ENCODE results near the gene IKBKG. TPM values are rescaled to one million over a fixed set of nuclear protein-coding genes. Genes with fewer than 3 reads are reported as not detected.
"Not testable (repeated sequence)": the region's sequence is repeated elsewhere in the genome, so short reads cannot be mapped to it uniquely, and the experiment has no call there.

IKBKG gene
- total RNA-seq, 1 experiment from 2014 or later, result 24.0 TPM

DNA sequence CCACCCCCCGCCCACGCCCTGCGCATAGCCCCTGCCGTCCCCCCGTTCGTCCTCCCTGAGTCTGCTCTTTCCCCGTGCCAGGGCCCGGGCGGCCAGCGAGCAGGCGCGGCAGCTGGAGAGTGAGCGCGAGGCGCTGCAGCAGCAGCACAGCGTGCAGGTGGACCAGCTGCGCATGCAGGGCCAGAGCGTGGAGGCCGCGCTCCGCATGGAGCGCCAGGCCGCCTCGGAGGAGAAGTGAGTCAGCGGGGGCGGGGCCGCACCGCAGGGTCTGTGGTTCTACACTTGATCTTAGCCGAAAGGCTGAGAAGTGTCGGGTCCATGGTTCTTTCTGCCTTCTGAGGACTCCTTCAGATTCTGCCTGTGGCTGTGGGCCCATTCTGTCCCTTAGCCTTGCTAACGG, 12.9 kb downstream of the IKBKG start:
- DNase-seq (ENCODE audit: low read depth, low spot score); H3K79me2 ChIP-seq (ENCODE audit: insufficient read depth, low read length); H3K27ac ChIP-seq (ENCODE audit: low read depth, low read length); CTCF ChIA-PET; H3K27me3 ChIP-seq (ENCODE audit: insufficient read depth, low read length); BruUV-seq (replicated peaks); intact Hi-C loops (cut with micrococcal nuclease); RAD21 ChIA-PET (ENCODE audit: low non-redundant PET in 1 of 2, low total read pairs in 2 of 2, uncharacterized antibody in 2 of 2, unreplicated experiment in 2 of 2); H2AFZ ChIP-seq (ENCODE audit: low read depth, low read length, poor library complexity, severe bottlenecking); H3K9me2 ChIP-seq (ENCODE audit: insufficient read depth); ATAC-seq; H3K4me3 ChIP-seq (replicated peaks in 1 of 2; ENCODE audit: low read depth in 1 of 2, low read length in 2 of 2); H3K4me2 ChIP-seq (ENCODE audit: low read length); H3K9ac ChIP-seq (ENCODE audit: low read length); H3K36me3 ChIP-seq (ENCODE audit: control insufficient read depth in 1 of 2, insufficient read depth in 2 of 2, low read length in 2 of 2); H4K20me1 ChIP-seq (ENCODE audit: insufficient read depth); POLR2A ChIA-PET; H3K9me3 ChIP-seq (ENCODE audit: control insufficient read depth in 1 of 2, insufficient read depth in 1 of 2, low read depth in 1 of 2, low read length in 2 of 2); H3K4me1 ChIP-seq (ENCODE audit: control insufficient read depth in 1 of 2, insufficient read depth in 2 of 2, low read length in 2 of 2): not testable (repeated sequence)

- BruUV-seq (replicated peaks); CTCF ChIA-PET; H3K4me2 ChIP-seq (ENCODE audit: low read length); H3K9me3 ChIP-seq (ENCODE audit: control insufficient read depth in 1 of 2, insufficient read depth in 1 of 2, low read depth in 1 of 2, low read length in 2 of 2); DNase-seq (ENCODE audit: low read depth, low spot score); H3K4me3 ChIP-seq (replicated peaks in 1 of 2; ENCODE audit: low read depth in 1 of 2, low read length in 2 of 2); RAD21 ChIA-PET (ENCODE audit: low non-redundant PET in 1 of 2, low total read pairs in 2 of 2, uncharacterized antibody in 2 of 2, unreplicated experiment in 2 of 2); H2AFZ ChIP-seq (ENCODE audit: low read depth, low read length, poor library complexity, severe bottlenecking); H3K9me2 ChIP-seq (ENCODE audit: insufficient read depth); H3K27me3 ChIP-seq (ENCODE audit: insufficient read depth, low read length); H3K79me2 ChIP-seq (ENCODE audit: insufficient read depth, low read length); H3K36me3 ChIP-seq (ENCODE audit: control insufficient read depth in 1 of 2, insufficient read depth in 2 of 2, low read length in 2 of 2); intact Hi-C loops (cut with micrococcal nuclease); H3K9ac ChIP-seq (ENCODE audit: low read length); POLR2A ChIA-PET; H4K20me1 ChIP-seq (ENCODE audit: insufficient read depth); H3K27ac ChIP-seq (ENCODE audit: low read depth, low read length); H3K4me1 ChIP-seq (ENCODE audit: control insufficient read depth in 1 of 2, insufficient read depth in 2 of 2, low read length in 2 of 2): not testable (repeated sequence)
- ATAC-seq, result peak; percentile 64
These were observed 14.9 kb downstream of the IKBKG start for GRCh38 chrX:154562295-154562694.

- H3K9me2 ChIP-seq (ENCODE audit: insufficient read depth); DNase-seq (ENCODE audit: low read depth, low spot score); H2AFZ ChIP-seq (ENCODE audit: low read depth, low read length, poor library complexity, severe bottlenecking); CTCF ChIA-PET; POLR2A ChIA-PET; H4K20me1 ChIP-seq (ENCODE audit: insufficient read depth); BruUV-seq (replicated peaks); H3K27ac ChIP-seq (ENCODE audit: low read depth, low read length); H3K4me3 ChIP-seq (replicated peaks in 1 of 2; ENCODE audit: low read depth in 1 of 2, low read length in 2 of 2); H3K36me3 ChIP-seq (ENCODE audit: control insufficient read depth in 1 of 2, insufficient read depth in 2 of 2, low read length in 2 of 2); ATAC-seq; H3K79me2 ChIP-seq (ENCODE audit: insufficient read depth, low read length); intact Hi-C loops (cut with micrococcal nuclease); H3K27me3 ChIP-seq (ENCODE audit: insufficient read depth, low read length); H3K4me1 ChIP-seq (ENCODE audit: control insufficient read depth in 1 of 2, insufficient read depth in 2 of 2, low read length in 2 of 2); H3K9ac ChIP-seq (ENCODE audit: low read length); H3K9me3 ChIP-seq (ENCODE audit: control insufficient read depth in 1 of 2, insufficient read depth in 1 of 2, low read depth in 1 of 2, low read length in 2 of 2); H3K4me2 ChIP-seq (ENCODE audit: low read length); RAD21 ChIA-PET (ENCODE audit: low non-redundant PET in 1 of 2, low total read pairs in 2 of 2, uncharacterized antibody in 2 of 2, unreplicated experiment in 2 of 2): not testable (repeated sequence)
These were observed 22.9 kb downstream of the IKBKG start for GRCh38 chrX:154570361-154570760.

- BruUV-seq (replicated peaks); H3K79me2 ChIP-seq (ENCODE audit: insufficient read depth, low read length); H3K9me3 ChIP-seq (ENCODE audit: control insufficient read depth in 1 of 2, insufficient read depth in 1 of 2, low read depth in 1 of 2, low read length in 2 of 2); H3K4me3 ChIP-seq (replicated peaks in 1 of 2; ENCODE audit: low read depth in 1 of 2, low read length in 2 of 2); H3K4me2 ChIP-seq (ENCODE audit: low read length); H3K9me2 ChIP-seq (ENCODE audit: insufficient read depth); CTCF ChIA-PET; RAD21 ChIA-PET (ENCODE audit: low non-redundant PET in 1 of 2, low total read pairs in 2 of 2, uncharacterized antibody in 2 of 2, unreplicated experiment in 2 of 2); H4K20me1 ChIP-seq (ENCODE audit: insufficient read depth); H3K9ac ChIP-seq (ENCODE audit: low read length); H3K36me3 ChIP-seq (ENCODE audit: control insufficient read depth in 1 of 2, insufficient read depth in 2 of 2, low read length in 2 of 2); H3K4me1 ChIP-seq (ENCODE audit: control insufficient read depth in 1 of 2, insufficient read depth in 2 of 2, low read length in 2 of 2); H3K27ac ChIP-seq (ENCODE audit: low read depth, low read length); POLR2A ChIA-PET; DNase-seq (ENCODE audit: low read depth, low spot score); intact Hi-C loops (cut with micrococcal nuclease); H2AFZ ChIP-seq (ENCODE audit: low read depth, low read length, poor library complexity, severe bottlenecking); ATAC-seq; H3K27me3 ChIP-seq (ENCODE audit: insufficient read depth, low read length): not testable (repeated sequence)
These were observed 25.6 kb downstream of the IKBKG start for GRCh38 chrX:154573061-154573460.

DNA sequence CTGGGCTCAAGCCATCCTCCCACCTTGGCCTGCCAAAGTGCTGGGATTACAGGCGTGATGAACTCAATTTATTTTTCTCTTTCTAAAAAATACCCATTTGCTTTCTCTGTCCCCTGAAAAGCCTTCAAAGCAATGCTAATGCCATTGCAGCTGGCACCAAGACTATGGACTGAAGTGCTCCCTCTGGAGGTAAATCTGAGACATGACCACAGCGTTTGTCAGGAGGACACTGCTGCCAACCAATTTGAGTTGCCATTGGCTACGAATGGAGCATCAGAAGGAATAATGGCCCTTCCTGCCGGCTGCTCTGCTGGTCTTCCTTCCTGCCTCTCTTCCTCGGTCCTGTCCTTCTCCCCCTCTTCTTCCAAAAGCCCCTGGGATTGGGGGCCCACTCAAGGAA, 27.7 kb downstream of the IKBKG start:
- intact Hi-C loops (cut with micrococcal nuclease); H3K36me3 ChIP-seq (ENCODE audit: control insufficient read depth in 1 of 2, insufficient read depth in 2 of 2, low read length in 2 of 2); H3K27ac ChIP-seq (ENCODE audit: low read depth, low read length); H3K4me3 ChIP-seq (replicated peaks in 1 of 2; ENCODE audit: low read depth in 1 of 2, low read length in 2 of 2); RAD21 ChIA-PET (ENCODE audit: low non-redundant PET in 1 of 2, low total read pairs in 2 of 2, uncharacterized antibody in 2 of 2, unreplicated experiment in 2 of 2); CTCF ChIA-PET; POLR2A ChIA-PET; H3K9me3 ChIP-seq (ENCODE audit: control insufficient read depth in 1 of 2, insufficient read depth in 1 of 2, low read depth in 1 of 2, low read length in 2 of 2); DNase-seq (ENCODE audit: low read depth, low spot score); H3K9ac ChIP-seq (ENCODE audit: low read length); H2AFZ ChIP-seq (ENCODE audit: low read depth, low read length, poor library complexity, severe bottlenecking); H4K20me1 ChIP-seq (ENCODE audit: insufficient read depth); H3K4me2 ChIP-seq (ENCODE audit: low read length); H3K9me2 ChIP-seq (ENCODE audit: insufficient read depth); H3K27me3 ChIP-seq (ENCODE audit: insufficient read depth, low read length); H3K4me1 ChIP-seq (ENCODE audit: control insufficient read depth in 1 of 2, insufficient read depth in 2 of 2, low read length in 2 of 2); H3K79me2 ChIP-seq (ENCODE audit: insufficient read depth, low read length); BruUV-seq (replicated peaks): not testable (repeated sequence)
- ATAC-seq, result peak; percentile 88

Measured in HCT116 (cell line).